IPS-11a (cell line): ENCODE results near the gene PLAC9.
A peak's percentile ranks its signal among the peaks of the same experiment; 100 is the strongest.
"Not testable (repeated sequence)": the region's sequence is repeated elsewhere in the genome, so short reads cannot be mapped to it uniquely, and the experiment has no call there.

Experiments used
- H3K4me3 ChIP-seq: one replicate; pipeline ENCODE4 v1.5.1; 2013; ENCODE audit warnings: low read depth, low read length, control low read depth

The PLAC9 gene

GRCh38 chr10:80132299-80133139 lies at the start of gene PLAC9:
TSS of gene PLAC9 (plus strand) at chr10:80132730. CDS start at chr10:80132763, 33 bp downstream.
- H3K4me3 ChIP-seq, result peak within 1 kb of the TSS; percentile 43

- no peak overlapping the region for H3K4me3 ChIP-seq
These were observed 42.4 kb upstream of the PLAC9 start for GRCh38 chr10:80090121-80090520.

- H3K4me3 ChIP-seq, result no peak overlapping the region
These were observed 38.3 kb upstream of the PLAC9 start for GRCh38 chr10:80094231-80094630.

- not testable (repeated sequence) for H3K4me3 ChIP-seq
These were observed 34.3 kb upstream of the PLAC9 start for GRCh38 chr10:80098272-80098671.

- H3K4me3 ChIP-seq, result not testable (repeated sequence)
These were observed 33.2 kb upstream of the PLAC9 start for GRCh38 chr10:80099295-80099694.

GRCh38 chr10:80100116-80100515 lies 32.4 kb upstream of the PLAC9 start:
- H3K4me3 ChIP-seq, result no peak overlapping the region

GRCh38 chr10:80100861-80101695 lies 31.5 kb upstream of the PLAC9 start:
- no peak overlapping the region for H3K4me3 ChIP-seq

- H3K4me3 ChIP-seq, result no peak overlapping the region
These were observed 28.2 kb upstream of the PLAC9 start for GRCh38 chr10:80104066-80104926.

- no peak overlapping the region for H3K4me3 ChIP-seq
These were observed 23.8 kb upstream of the PLAC9 start for GRCh38 chr10:80108576-80109239.

GRCh38 chr10:80110986-80111385 lies 21.5 kb upstream of the PLAC9 start:
- no peak overlapping the region for H3K4me3 ChIP-seq

- H3K4me3 ChIP-seq, result no peak overlapping the region
These were observed 13.9 kb upstream of the PLAC9 start for GRCh38 chr10:80118669-80119068.

GRCh38 chr10:80122110-80122710 lies 10.3 kb upstream of the PLAC9 start:
- no peak overlapping the region for H3K4me3 ChIP-seq

GRCh38 chr10:80122746-80123145 lies 9.8 kb upstream of the PLAC9 start:
- no peak overlapping the region for H3K4me3 ChIP-seq

- H3K4me3 ChIP-seq, result no peak overlapping the region
These were observed 5.7 kb upstream of the PLAC9 start for GRCh38 chr10:80126876-80127275.

GRCh38 chr10:80131499-80131901 lies 1.0 kb upstream of the PLAC9 start:
- H3K4me3 ChIP-seq, result no peak overlapping the region

- no peak overlapping the region for H3K4me3 ChIP-seq
These were observed 676 bp downstream of the PLAC9 start for GRCh38 chr10:80133206-80133605.

GRCh38 chr10:80133687-80134086 lies 1.2 kb downstream of the PLAC9 start:
- H3K4me3 ChIP-seq, result not testable (repeated sequence)

- H3K4me3 ChIP-seq, result no peak overlapping the region
These were observed 3.6 kb downstream of the PLAC9 start for GRCh38 chr10:80136134-80136571.

- H3K4me3 ChIP-seq, result no peak overlapping the region
These were observed 4.7 kb downstream of the PLAC9 start for GRCh38 chr10:80137031-80137862.
